Aorta (tissue), 5 donors: ENCODE data around the gene FAM163B. TPM values are rescaled to one million over a fixed set of nuclear protein-coding genes. Genes with fewer than 3 reads are reported as not detected.

Experiments used
- ATAC-seq: fragments of 200-7000 bp; cut with Tn5 transposase; one replicate; pipeline ENCODE4 v1.9.1; 2022; ENCODE audit warnings: moderate library complexity; ENCODE audit not compliant: low FRiP score
- DNase-seq, 2 donors: peaks; one replicate each; pipeline ENCODE4 v3.0.0-alpha.2; 2020
- H3K27ac ChIP-seq, 2 donors: one replicate each; pipeline ENCODE4 v1.5.1; 2013; ENCODE audit warnings: low read length in 2 of 2, mild to moderate bottlenecking in 2 of 2, moderate library complexity in 2 of 2, control low read depth in 1 of 2, inconsistent platforms in 1 of 2, low read depth in 1 of 2
- H3K27me3 ChIP-seq, 2 donors: one replicate each; pipeline ENCODE4 v1.6.1; 2013; ENCODE audit warnings: control low read depth in 1 of 2, low read length in 1 of 2, mild to moderate bottlenecking in 1 of 2, moderate library complexity in 1 of 2; ENCODE audit not compliant: insufficient read depth in 2 of 2, control insufficient read depth in 1 of 2
- H3K36me3 ChIP-seq, 2 donors: one replicate each; pipeline ENCODE4 v1.6.1; 2013; ENCODE audit warnings: control low read depth in 1 of 2, low read length in 1 of 2, mild to moderate bottlenecking in 1 of 2; ENCODE audit not compliant: insufficient read depth in 2 of 2, control insufficient read depth in 1 of 2
- H3K4me1 ChIP-seq, 2 donors: one replicate each; pipeline ENCODE4 v1.6.1; 2013; ENCODE audit warnings: low read length in 2 of 2, control low read depth in 1 of 2, mild to moderate bottlenecking in 1 of 2, moderate library complexity in 1 of 2; ENCODE audit not compliant: insufficient read depth in 2 of 2, control insufficient read depth in 1 of 2
- H3K4me3 ChIP-seq, 2 donors: one replicate each; pipeline ENCODE4 v1.5.1; 2013; ENCODE audit warnings: low read length in 2 of 2, control low read depth in 1 of 2, mild to moderate bottlenecking in 1 of 2
- H3K9me3 ChIP-seq: one replicate; pipeline ENCODE4 v1.6.1; 2013; ENCODE audit warnings: mild to moderate bottlenecking, low read length; ENCODE audit not compliant: control insufficient read depth
- WGBS, 2 donors: extraction: QIAGEN DNeasy Blood & Tissue Kit; methylation state at CpG; one replicate each; pipeline ENCODE4 v1.1.7; 2013; 5-methylcytosine and 5-hydroxymethylcytosine counted together
- intact Hi-C, 2 donors: fragments of 100-400 bp; cut with DNase I; formaldehyde crosslinking; loops; one replicate each; pipeline versions ENCODE4 v1.14.2 to v1.15.0; 2022
- polyA plus RNA-seq, 2 donors: library from polyadenylated mRNA; stranded (reverse); fragments of 200-250 nt; gene quantifications; one replicate each; pipeline ENCODE4 v1.2.3, GENCODE V29; 2013
- total RNA-seq, 2 donors: library from RNA; stranded (reverse); fragmentation: NEBNext Ultra II Directional; extraction: Animal tissue kit (Norgen Biotek cat#: 25700); gene quantifications; one replicate each; pipeline ENCODE4 v1.2.1, GENCODE V29; 2021
- donor health status: healthy with polysubstance abuse.
- donor health status: Bipolar disorder and iron deficiency.
- donor health status: DM: no; HTN: no; CAD: no.
- donor health status: DM: no; HTN: no; CAD: no.
- donor health status: DM: yes; HTN: yes; CAD: no.

Gene FAM163B
- total and polyA plus RNA-seq, 4 donors = not detected

DNA sequence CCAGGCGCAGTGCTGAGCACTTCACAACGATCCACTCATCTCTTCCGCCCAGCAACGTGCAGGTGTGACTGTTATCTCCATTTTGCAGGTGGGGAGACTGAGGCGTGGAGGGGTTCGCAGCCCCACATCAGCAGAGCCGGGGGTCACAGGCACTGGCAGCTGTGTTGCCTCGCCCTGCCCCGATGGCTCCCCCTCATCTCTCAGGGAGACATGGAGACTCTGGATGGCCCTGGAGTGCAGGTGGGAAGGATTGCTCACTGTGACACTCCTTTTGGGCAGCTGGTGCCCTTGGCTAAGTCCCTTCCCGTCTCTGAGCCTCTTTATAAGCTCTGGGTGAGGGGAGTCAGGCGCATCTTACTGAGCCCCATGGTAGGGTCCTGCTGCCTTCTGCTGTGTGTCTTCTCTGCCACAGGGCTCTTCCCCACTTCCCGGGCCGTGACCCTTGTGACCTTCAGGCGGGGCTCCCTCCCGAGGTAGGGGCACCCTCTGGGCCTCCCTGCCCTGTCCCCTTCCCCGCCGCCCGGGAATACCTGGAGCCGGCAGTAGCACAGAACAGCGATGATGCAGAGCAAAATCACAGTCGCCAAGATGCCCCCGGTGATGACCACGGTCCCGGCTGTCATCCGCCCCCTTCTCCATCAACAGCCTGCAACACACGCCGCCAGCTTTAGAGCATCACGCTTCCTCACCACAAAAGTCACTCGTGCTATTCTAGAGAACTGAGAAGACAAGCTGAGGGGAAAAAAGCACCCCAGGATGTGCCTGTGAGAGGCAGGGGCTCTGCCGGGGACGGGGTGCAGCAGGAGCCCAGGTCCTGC, 29.4 kb downstream of the FAM163B start:
- DNase-seq (no peak), ATAC-seq (no peak)
- no peaks in the 10 kb centered on the region for H3K4me1 ChIP-seq
- no peaks in the 10 kb centered on the region for H3K36me3 ChIP-seq
- 72 to 81% methylated on average over 31 of the region's 31 CpGs for WGBS, 2 donors
- no peak overlapping the region for H3K4me3 ChIP-seq
- intact Hi-C loops = no loop called here
- no peak overlapping the region for H3K27ac ChIP-seq
- H3K9me3 ChIP-seq = no peaks in the 10 kb centered on the region
- no peaks in the 10 kb centered on the region for H3K27me3 ChIP-seq

DNA sequence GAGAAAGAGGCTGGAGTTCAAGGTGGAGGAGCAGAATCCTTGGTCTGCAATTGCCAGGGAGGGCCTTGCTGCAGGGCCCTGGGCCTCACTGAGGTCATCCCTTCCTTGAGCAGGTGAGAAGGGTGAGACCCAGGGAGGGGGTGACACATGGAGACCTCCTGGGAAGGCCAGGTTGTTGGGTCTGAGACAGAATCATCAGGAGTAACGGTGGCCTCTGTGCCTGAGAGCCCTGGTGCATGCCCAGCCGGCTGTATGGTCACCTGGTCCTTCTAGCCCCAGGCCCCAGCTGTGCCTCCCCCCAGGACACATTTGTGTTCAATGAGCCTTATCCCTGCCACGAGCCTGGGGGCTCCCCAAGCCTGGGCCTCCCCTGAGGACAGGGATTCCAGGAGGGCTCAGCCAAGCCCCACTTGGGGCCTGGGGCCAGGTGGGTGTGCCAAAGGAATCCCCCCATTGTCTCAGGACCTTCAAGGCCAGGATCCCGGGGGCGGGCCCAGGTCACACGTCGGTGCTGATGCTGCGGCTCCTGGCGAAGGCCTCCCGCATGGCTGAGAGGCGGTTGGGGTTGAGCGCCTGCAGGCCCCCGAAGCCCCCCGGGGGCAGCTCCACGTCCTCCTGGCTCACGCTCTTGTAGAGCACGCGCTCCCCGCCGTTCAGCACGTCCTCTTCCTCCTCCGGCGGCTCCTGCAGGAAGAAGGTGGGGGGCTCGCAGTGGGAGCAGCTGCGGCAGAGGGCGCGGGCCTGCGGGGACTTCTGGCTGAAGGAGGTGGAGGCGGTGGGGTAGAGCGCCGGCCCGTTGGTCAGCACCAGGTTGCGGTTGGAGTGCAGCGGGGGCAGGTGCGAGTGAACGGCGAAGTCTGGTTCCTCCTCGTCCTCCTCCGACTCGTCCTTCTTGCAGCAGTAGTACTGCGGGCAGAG, 30.4 kb downstream of the FAM163B start:
- Histone ChIP-seq H3K27me3 (no peaks in the 10 kb centered on the region), H3K4me1 (no peaks in the 10 kb centered on the region), H3K36me3 (no peaks in the 10 kb centered on the region), H3K9me3 (no peaks in the 10 kb centered on the region), H3K27ac (no peak overlapping the region), H3K4me3 (no peak overlapping the region)
- no peak for ATAC-seq
- DNase-seq = no peak
- 48 to 66% methylated on average over 35 to 41 of the region's 41 CpGs for WGBS, 2 donors
- intact Hi-C loops = no loop called here

DNA sequence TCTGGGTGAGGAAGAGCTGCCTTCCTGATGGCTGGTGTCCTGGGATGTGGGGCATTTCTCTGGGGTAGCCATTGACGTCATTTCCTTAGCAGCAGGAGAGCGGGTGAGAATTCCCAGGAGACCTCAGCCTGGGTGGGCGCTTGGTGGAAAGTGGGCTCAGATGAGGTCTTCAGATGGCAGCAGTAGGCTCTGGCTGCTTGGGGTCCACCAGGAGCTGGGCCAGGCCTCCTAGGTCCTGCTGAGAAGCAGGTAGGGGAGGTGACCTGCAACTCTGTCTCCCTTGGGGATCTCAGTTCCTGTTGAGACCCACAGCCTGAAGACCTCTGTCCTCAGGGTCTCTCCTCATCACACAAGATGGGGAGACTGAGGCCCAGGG, 31.5 kb downstream of the FAM163B start:
- intact Hi-C loops = no loop called here
- ATAC-seq = no peak
- Histone ChIP-seq H3K4me3 (no peak overlapping the region), H3K36me3 (no peaks in the 10 kb centered on the region), H3K9me3 (no peaks in the 10 kb centered on the region), H3K4me1 (no peaks in the 10 kb centered on the region), H3K27ac (no peak overlapping the region), H3K27me3 (no peaks in the 10 kb centered on the region)
- 83 to 92% methylated on average over 3 of the region's 3 CpGs for WGBS, 2 donors
- DNase-seq = no peak

DNA sequence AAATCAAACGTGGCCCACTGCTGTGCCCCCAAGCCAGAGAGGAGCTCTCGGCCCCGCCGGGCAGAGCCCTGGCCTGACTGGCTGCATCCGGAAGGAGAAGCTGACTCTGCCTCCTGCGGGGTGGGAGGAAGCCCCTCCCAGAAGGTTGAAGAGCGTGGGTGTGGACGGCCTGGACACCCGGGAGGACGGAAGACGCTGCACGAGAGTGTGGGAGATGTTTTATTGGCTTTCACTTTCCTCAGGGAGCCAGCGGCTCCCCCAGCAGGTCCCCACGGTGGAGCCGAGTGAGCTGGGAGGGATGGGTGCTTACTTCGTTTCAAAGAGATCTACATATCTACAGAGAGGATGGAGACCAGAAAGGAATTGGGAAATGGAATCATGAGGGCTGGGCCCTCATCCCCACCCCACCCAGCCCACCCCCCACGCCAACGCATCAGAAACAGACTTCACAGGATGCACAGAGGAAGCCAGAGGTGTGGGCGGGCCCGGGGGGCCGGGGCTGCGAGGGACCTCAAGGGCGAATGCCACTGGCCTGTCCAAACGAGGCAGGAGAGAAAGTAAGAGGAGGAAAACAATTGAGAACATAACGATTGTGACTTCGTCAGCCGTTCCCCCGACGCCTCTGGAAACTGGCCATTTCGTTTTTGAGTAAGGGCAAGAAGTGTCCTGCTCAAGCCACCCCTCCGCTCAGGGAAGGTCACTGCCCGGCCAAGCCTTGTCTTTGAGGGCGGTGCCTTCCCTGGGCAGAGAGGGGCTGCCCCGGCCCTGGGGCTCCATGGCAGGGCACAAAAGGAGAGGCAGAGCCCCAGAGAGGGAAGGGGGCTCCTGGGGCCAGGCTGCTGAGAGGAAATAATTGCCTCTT, 32.1 kb downstream of the FAM163B start:
- WGBS, 2 donors = 61 to 66% methylated on average over 34 of the region's 34 CpGs
- no peaks in the 10 kb centered on the region for H3K36me3 ChIP-seq
- no peaks in the 10 kb centered on the region for H3K9me3 ChIP-seq
- H3K27me3 ChIP-seq = no peaks in the 10 kb centered on the region
- no peaks in the 10 kb centered on the region for H3K4me1 ChIP-seq
- DNase-seq (no peak), ATAC-seq (no peak)
- H3K4me3 ChIP-seq = no peak overlapping the region
- intact Hi-C loops = no loop called here
- no peak overlapping the region for H3K27ac ChIP-seq

DNA sequence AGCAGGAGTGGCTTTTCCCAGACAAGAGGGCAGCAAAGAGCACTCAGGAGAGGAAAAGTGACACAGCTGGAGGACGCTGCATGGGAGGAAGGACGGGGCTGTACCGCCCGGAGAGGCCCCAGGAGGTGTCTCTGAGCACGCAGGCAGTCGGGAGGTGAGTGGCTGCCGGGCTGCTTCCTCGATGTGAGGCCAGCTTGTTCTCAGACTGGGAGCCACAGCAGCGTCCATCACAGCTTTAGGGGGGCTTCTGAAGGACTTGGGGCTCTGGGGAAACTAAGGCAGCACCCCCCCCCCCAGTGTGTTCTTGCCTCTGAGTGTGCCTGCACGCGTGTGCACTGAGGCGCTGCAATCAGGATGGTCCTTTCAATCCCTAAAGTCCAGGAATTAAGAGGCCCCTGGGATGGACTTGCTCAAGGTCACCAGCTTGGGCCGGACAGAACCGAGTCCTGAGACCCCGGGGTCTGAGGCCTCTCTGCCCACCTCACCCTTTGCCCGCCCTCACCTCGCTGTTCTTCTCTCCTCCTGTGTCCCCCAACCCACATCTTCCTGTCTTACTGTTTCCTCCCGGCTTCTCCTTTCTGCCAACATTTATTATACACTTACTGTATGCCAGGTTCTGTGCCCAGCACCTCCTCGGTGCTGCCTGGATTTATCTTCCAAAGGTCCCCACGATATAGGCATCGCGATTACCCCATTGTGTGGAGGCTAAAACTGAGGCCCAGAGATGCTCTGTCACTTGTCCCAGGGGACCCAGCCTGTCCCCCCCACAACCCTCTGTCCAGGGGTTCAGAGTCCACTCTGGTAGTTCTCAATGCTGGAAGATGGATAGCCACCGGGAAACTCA, 32.9 kb downstream of the FAM163B start:
- WGBS, 2 donors = 75 to 80% methylated on average over 21 to 23 of the region's 23 CpGs
- H3K4me3 ChIP-seq = no peak overlapping the region

DNA sequence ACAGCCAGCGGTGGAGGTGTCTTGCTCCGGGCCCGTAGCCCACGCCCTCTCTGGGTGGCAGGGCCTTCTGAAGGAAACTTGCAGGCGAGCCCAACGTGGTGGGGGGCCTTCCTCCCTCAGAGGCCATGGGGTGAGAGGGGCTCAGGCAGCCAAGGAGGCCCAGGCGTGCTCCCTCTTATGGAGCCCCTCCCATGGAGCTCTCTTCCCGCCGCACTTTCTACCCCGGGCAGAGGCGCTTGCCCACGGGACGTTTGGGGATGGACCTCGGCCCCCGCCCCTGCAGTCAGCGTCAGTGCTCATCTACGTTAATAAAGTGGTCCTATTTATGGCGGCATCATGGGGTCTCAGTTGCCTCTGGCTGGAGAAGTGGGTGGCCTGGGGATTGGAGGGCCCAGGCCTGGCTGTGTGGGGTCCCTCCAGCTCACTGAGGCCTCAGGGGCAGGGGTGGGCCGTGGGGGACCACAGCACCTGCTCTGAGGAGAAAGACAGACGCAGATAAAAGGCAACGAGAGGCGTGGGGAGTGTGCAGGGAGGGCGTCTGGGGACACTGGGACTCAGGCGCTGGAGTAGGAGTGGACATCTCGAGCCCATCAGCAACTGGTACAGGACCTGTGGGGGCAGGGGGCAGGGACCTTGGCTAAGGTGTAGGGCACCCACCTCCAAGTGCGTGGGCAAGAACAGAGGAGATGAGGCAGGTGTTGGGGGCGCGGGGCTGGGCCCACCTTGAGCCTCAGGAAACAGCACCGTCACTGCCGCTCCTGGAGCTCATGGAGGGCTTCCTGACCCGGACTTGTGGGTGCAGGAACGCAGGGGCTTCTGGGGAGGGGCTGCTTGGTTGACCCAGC, 33.8 kb downstream of the FAM163B start:
- no peak for ATAC-seq
- intact Hi-C loops = no loop called here
- Histone ChIP-seq H3K36me3 (no peaks in the 10 kb centered on the region), H3K4me3 (no peak overlapping the region), H3K4me1 (no peaks in the 10 kb centered on the region), H3K27me3 (no peaks in the 10 kb centered on the region), H3K9me3 (no peaks in the 10 kb centered on the region), H3K27ac (no peak overlapping the region)
- WGBS, 2 donors = 88 to 89% methylated on average over 32 of the region's 32 CpGs
- DNase-seq = no peak

More for the DNA sequence above, 32.9 kb downstream of the FAM163B start:
- intact Hi-C loops = no loop called here
- H3K27me3 ChIP-seq = no peaks in the 10 kb centered on the region
- no peaks in the 10 kb centered on the region for H3K4me1 ChIP-seq
- no peak overlapping the region for H3K27ac ChIP-seq
- H3K36me3 ChIP-seq = no peaks in the 10 kb centered on the region
- ATAC-seq = no peak
- H3K9me3 ChIP-seq = no peaks in the 10 kb centered on the region
- no peak for DNase-seq

DNA sequence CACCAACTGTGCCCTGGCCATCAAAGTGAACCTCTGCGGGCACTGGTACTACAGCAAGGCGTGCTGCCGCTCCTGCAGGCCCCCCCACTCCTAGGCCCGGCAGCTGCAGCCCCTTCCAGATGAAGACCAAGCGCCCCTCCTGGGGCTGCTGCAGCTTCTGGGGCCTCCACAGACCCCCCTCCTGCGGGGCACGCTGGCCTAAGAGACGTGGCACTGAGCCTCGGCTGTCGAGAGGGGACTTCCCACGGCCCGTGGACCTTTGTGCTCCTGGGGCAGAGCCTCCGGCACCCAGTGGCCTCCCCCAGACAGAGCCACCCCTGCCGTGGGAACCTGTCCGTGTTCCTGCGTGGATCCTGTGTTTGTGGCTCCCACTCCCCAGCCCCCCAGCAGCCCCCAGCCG, 34.4 kb downstream of the FAM163B start:
- intact Hi-C loops = no loop called here
- Histone ChIP-seq H3K9me3 (no peaks in the 10 kb centered on the region), H3K4me1 (no peaks in the 10 kb centered on the region), H3K27me3 (no peaks in the 10 kb centered on the region), H3K27ac (no peak overlapping the region), H3K4me3 (no peak overlapping the region), H3K36me3 (no peaks in the 10 kb centered on the region)
- ATAC-seq = no peak
- 83 to 85% methylated on average over 16 to 17 of the region's 17 CpGs for WGBS, 2 donors
- DNase-seq = no peak
